ENCODE measurements around the gene FLAD1.
A peak's percentile ranks its signal among the peaks of the same experiment; 100 is the strongest.

Gene FLAD1

DNA sequence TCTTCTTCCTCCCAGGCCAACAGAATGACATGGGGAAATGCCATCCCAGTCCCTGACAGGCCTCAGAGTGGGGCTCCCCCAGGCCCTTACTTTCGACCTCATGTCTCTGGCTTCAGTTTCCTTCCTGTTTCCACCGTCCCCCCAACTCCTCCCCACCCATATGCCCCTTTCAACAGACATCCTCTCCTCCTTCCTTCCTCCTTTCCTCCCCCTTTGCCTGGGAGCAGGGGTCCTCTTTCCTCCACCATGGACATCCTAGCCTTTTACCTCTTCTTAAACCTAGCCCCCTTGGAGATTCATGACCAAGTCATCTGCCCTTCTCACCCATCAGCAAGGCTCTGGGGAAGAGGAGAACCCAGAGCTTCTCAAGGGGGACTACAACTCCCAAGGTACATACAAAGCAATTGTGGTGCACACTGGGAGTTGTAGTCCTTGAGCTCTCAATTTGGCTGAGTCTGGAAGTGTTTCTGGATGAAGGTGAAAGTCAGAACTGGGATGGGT, 23.5 kb downstream of the FLAD1 start:
- Histone ChIP-seq H3K27me3 (ENCODE audit: control insufficient read depth, insufficient read depth, low read length) (no peaks in the 10 kb centered on the region), H3K4me1 (ENCODE audit: control insufficient read depth, insufficient read depth, low read length) (peaks cover 72% of the 10 kb centered on the region), H3K9me3 (ENCODE audit: control insufficient read depth, low read length) (no peaks in the 10 kb centered on the region), H3K36me3 (ENCODE audit: control insufficient read depth, insufficient read depth, low read length) (no peaks in the 10 kb centered on the region), H3K4me3 (ENCODE audit: low read length) (no peak overlapping the region), H3K9ac (ENCODE audit: low read length) (peak overlapping the region; percentile 99)

- no peaks in the 10 kb centered on the region for H3K27me3 ChIP-seq (ENCODE audit: control insufficient read depth, insufficient read depth, low read length)
- peaks cover 79% of the 10 kb centered on the region for H3K4me1 ChIP-seq (ENCODE audit: control insufficient read depth, insufficient read depth, low read length)
- H3K36me3 ChIP-seq (ENCODE audit: control insufficient read depth, insufficient read depth, low read length) = no peaks in the 10 kb centered on the region
- no peak overlapping the region for H3K4me3 ChIP-seq (ENCODE audit: low read length)
- peak overlapping the region; percentile 69 for H3K9ac ChIP-seq (ENCODE audit: low read length)
- H3K9me3 ChIP-seq (ENCODE audit: control insufficient read depth, low read length) = no peaks in the 10 kb centered on the region
Measured at GRCh38 chr1:155007251-155007828, 24.2 kb downstream of the FLAD1 start.

DNA sequence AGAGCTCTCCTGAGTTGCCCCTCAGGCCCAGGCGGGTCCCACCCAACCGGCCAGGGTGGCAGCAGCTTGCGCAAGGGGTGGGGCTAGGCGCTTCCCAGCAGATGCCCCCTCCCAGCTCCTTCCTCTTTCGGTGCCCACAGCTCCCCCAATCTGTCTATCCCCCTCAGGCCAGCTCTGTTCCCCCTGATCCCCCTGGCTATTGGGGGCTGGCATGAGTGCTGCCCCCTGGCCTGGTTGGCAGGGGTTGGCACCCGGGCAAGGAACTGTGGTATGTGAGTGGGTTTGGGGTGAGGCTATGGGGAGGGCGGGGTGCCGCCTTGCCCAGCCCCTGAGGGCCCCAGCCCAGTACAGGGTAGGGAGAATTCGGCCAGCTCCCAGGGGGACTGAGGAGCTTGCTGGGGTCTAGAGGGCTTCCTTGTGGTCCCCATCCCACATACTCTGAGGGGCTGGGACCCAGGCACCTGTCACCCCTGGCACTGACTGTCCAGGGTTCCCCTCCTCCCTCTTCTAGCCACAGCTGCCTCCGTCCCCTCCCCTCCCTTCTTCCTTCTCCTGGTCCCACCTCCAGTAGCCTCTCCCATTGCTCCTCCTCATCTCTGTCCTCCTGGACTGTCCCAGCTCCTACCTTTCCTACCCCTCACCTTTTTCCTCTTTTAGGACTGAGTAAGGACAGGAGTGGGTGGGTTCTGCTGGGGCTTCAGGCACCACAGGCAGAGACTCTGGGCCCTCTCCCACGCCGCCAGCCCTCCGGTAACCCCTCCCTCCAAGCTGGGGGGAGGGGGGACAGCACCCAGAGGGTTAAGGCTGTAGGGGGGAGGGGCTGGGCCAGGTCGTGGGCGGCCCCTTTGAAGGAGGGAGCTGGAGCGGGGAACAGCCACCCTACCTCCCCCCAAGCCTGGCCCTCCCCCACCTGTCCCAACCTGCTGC, 25.1 kb downstream of the FLAD1 start:
- Histone ChIP-seq H3K4me3 (ENCODE audit: low read length) (no peak overlapping the region), H3K36me3 (ENCODE audit: control insufficient read depth, insufficient read depth, low read length) (no peaks in the 10 kb centered on the region), H3K9me3 (ENCODE audit: control insufficient read depth, low read length) (no peaks in the 10 kb centered on the region), H3K4me1 (ENCODE audit: control insufficient read depth, insufficient read depth, low read length) (peaks cover 88% of the 10 kb centered on the region), H3K27me3 (ENCODE audit: control insufficient read depth, insufficient read depth, low read length) (no peaks in the 10 kb centered on the region), H3K9ac (ENCODE audit: low read length) (peak overlapping the region; percentile 69)

GRCh38 chr1:155009221-155009711, 26.1 kb downstream of the FLAD1 start:
- Histone ChIP-seq H3K27me3 (ENCODE audit: control insufficient read depth, insufficient read depth, low read length) (no peaks in the 10 kb centered on the region), H3K4me1 (ENCODE audit: control insufficient read depth, insufficient read depth, low read length) (peaks cover 93% of the 10 kb centered on the region)

DNA sequence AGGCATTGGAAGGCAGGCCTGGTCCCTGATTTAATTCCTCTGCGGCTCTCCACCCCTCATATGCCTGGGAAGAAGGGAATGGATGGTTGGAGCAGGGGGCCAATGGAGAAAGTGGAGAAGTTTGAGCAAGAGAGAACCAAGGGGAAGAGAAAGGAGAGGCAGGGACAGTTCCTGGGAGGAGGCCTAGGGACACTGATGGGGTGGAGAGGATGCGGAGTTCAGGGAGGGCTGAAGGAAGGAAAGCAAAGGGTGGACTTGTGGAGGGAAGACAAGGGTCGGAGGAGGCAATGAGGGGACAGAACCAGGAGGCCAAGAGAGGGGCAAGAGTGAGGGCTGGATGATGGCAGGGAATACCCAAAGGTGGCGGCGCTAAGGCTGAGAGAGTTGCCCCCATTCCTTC, 26.6 kb downstream of the FLAD1 start:
- H3K9ac ChIP-seq (ENCODE audit: low read length) = peak overlapping the region; percentile 69
- no peaks in the 10 kb centered on the region for H3K9me3 ChIP-seq (ENCODE audit: control insufficient read depth, low read length)
- H3K4me3 ChIP-seq (ENCODE audit: low read length) = no peak overlapping the region
- peaks cover 7% of the 10 kb centered on the region for H3K36me3 ChIP-seq (ENCODE audit: control insufficient read depth, insufficient read depth, low read length)
- H3K27me3 ChIP-seq (ENCODE audit: control insufficient read depth, insufficient read depth, low read length) = no peaks in the 10 kb centered on the region
- H3K4me1 ChIP-seq (ENCODE audit: control insufficient read depth, insufficient read depth, low read length) = peaks cover 95% of the 10 kb centered on the region

More at GRCh38 chr1:155009221-155009711, 26.1 kb downstream of the FLAD1 start:
- Histone ChIP-seq H3K4me3 (ENCODE audit: low read length) (no peak overlapping the region), H3K36me3 (ENCODE audit: control insufficient read depth, insufficient read depth, low read length) (peaks cover 2% of the 10 kb centered on the region), H3K9me3 (ENCODE audit: control insufficient read depth, low read length) (no peaks in the 10 kb centered on the region), H3K9ac (ENCODE audit: low read length) (peak overlapping the region; percentile 69)

DNA sequence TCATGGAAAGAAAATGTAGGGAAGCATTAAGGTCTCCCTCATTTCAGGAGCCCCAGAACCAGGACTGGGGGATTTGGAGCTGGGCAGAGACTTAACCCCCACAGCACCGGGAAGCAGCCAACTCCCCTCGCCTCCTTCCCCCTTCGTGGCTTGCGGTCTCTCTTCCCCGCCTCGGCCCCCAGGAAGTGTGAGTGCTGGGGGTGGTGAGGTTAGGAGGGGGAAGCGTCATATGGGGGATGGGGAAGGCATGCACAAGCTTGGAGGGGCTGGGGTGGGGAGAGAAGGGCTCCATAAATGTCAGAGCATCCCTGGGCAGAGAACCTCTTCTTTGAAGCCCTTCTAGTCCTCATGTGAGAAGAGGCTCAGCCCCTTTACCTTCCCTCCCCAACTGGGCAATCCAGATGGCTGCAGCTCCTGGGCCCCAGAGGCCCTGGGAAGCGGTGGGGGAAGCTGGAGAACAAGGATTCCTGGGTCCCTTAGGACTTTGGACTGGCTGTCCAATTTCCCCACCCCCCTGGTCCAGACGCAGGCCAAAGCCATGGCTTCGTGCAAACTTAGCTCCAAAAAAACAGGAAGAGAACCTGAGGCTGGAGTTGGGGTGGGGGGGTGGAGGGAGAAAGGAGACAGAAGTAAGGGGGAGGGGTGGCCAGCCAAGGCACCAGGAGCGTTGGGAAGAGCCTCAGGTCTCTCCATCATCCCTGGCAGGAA, 27.2 kb downstream of the FLAD1 start:
- H3K4me1 ChIP-seq (ENCODE audit: control insufficient read depth, insufficient read depth, low read length) = peaks cover 90% of the 10 kb centered on the region
- H3K36me3 ChIP-seq (ENCODE audit: control insufficient read depth, insufficient read depth, low read length) = peaks cover 8% of the 10 kb centered on the region
- H3K27me3 ChIP-seq (ENCODE audit: control insufficient read depth, insufficient read depth, low read length) = no peaks in the 10 kb centered on the region
- no peaks in the 10 kb centered on the region for H3K9me3 ChIP-seq (ENCODE audit: control insufficient read depth, low read length)
- peak overlapping the region; percentile 69 for H3K9ac ChIP-seq (ENCODE audit: low read length)
- no peak overlapping the region for H3K4me3 ChIP-seq (ENCODE audit: low read length)

GRCh38 chr1:155011004-155011416, 27.9 kb downstream of the FLAD1 start:
- Histone ChIP-seq H3K9me3 (ENCODE audit: control insufficient read depth, low read length) (no peaks in the 10 kb centered on the region), H3K4me3 (ENCODE audit: low read length) (no peak overlapping the region), H3K4me1 (ENCODE audit: control insufficient read depth, insufficient read depth, low read length) (peaks cover 90% of the 10 kb centered on the region), H3K9ac (ENCODE audit: low read length) (peak overlapping the region; percentile 20), H3K27me3 (ENCODE audit: control insufficient read depth, insufficient read depth, low read length) (no peaks in the 10 kb centered on the region), H3K36me3 (ENCODE audit: control insufficient read depth, insufficient read depth, low read length) (peaks cover 14% of the 10 kb centered on the region)

- Histone ChIP-seq H3K4me1 (ENCODE audit: control insufficient read depth, insufficient read depth, low read length) (peaks cover 89% of the 10 kb centered on the region), H3K9ac (ENCODE audit: low read length) (peak overlapping the region; percentile 20)
Measured at GRCh38 chr1:155011437-155012025, 28.4 kb downstream of the FLAD1 start.

DNA sequence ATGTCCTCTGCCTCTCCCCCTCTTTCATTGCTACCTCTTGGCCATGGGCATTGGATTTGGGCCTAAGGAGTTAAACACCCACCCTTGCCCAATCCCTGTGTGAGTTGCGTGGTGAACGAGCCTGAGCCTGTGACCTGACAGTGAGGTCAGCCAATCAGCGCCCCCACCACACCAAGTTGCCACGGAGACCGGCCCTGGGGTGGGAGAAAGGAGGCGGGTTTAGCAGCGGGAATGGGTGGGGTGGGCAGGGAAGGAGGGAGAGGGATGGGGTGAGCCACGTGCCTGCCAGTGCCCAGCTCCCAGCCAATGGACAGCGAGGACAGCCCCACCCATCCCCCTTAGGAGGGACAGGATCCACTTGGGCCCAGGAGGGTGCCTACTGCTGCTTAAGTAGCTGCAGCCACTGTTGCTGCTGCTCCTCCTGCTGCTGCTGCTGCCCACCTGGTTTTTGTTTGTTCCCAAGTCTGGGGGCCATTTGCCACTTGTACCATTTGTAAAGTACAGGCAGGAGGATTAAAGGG, 28.9 kb downstream of the FLAD1 start:
- H3K9ac ChIP-seq (ENCODE audit: low read length) = peak overlapping the region; percentile 27
- H3K4me1 ChIP-seq (ENCODE audit: control insufficient read depth, insufficient read depth, low read length) = peaks cover 89% of the 10 kb centered on the region
- peaks cover 23% of the 10 kb centered on the region for H3K36me3 ChIP-seq (ENCODE audit: control insufficient read depth, insufficient read depth, low read length)
- H3K9me3 ChIP-seq (ENCODE audit: control insufficient read depth, low read length) = no peaks in the 10 kb centered on the region
- H3K27me3 ChIP-seq (ENCODE audit: control insufficient read depth, insufficient read depth, low read length) = no peaks in the 10 kb centered on the region
- H3K4me3 ChIP-seq (ENCODE audit: low read length) = no peak overlapping the region

More at GRCh38 chr1:155011437-155012025, 28.4 kb downstream of the FLAD1 start:
- no peaks in the 10 kb centered on the region for H3K27me3 ChIP-seq (ENCODE audit: control insufficient read depth, insufficient read depth, low read length)
- peaks cover 19% of the 10 kb centered on the region for H3K36me3 ChIP-seq (ENCODE audit: control insufficient read depth, insufficient read depth, low read length)
- H3K4me3 ChIP-seq (ENCODE audit: low read length) = no peak overlapping the region
- H3K9me3 ChIP-seq (ENCODE audit: control insufficient read depth, low read length) = no peaks in the 10 kb centered on the region

DNA sequence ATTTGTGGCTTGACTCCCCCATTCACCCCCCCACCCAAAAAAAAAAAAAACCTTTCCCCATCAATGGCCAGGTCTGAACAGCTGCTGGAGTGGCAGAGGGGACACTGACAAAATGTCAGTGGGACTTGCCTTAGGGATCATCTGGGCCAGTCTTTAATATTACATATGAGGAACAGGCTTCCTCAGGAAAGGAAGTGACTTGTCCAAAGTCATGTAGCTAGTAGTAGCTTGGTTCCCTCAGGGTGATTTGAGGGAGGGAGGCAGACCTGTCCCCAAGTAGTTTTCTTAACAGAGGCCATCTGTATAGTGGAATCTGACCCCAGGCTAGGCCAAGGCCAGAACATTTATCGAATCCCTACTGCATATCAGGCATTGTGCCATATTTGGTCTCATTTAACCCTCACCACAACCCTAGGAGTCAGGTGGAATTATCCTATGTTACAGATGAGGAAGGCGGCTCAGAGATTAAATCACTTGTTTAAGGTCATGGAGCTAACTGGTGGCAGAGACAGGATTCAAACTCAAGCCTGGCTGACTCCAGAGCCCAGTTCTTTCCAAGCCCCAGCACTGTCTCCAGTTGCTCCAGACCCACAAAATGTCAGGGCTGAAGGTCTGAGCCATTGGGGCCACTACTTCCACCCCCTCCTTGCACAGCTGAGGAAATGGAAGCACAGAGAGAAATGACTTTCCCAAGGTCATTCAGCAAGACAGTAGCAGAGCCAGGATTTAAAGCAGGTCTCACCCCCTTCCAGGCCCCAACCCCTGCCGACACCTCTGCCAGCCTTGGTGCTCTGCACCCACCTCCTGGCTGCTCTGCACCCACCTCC, 29.8 kb downstream of the FLAD1 start:
- peaks cover 23% of the 10 kb centered on the region for H3K36me3 ChIP-seq (ENCODE audit: control insufficient read depth, insufficient read depth, low read length)

GRCh38 chr1:155013632-155014031, 30.5 kb downstream of the FLAD1 start:
- Histone ChIP-seq H3K9ac (ENCODE audit: low read length) (no peak overlapping the region), H3K9me3 (ENCODE audit: control insufficient read depth, low read length) (no peaks in the 10 kb centered on the region), H3K4me3 (ENCODE audit: low read length) (no peak overlapping the region), H3K4me1 (ENCODE audit: control insufficient read depth, insufficient read depth, low read length) (peaks cover 87% of the 10 kb centered on the region), H3K36me3 (ENCODE audit: control insufficient read depth, insufficient read depth, low read length) (peaks cover 23% of the 10 kb centered on the region), H3K27me3 (ENCODE audit: control insufficient read depth, insufficient read depth, low read length) (no peaks in the 10 kb centered on the region)

More for the DNA sequence above, 29.8 kb downstream of the FLAD1 start:
- H3K9me3 ChIP-seq (ENCODE audit: control insufficient read depth, low read length) = no peaks in the 10 kb centered on the region
- peak overlapping the region; percentile 27 for H3K9ac ChIP-seq (ENCODE audit: low read length)
- peaks cover 87% of the 10 kb centered on the region for H3K4me1 ChIP-seq (ENCODE audit: control insufficient read depth, insufficient read depth, low read length)
- no peaks in the 10 kb centered on the region for H3K27me3 ChIP-seq (ENCODE audit: control insufficient read depth, insufficient read depth, low read length)
- no peak overlapping the region for H3K4me3 ChIP-seq (ENCODE audit: low read length)
